Mucosa of stomach (tissue), 1 donor: ENCODE measurements around the gene IBSP.

Experiments
- H3K27me3 ChIP-seq: one replicate; pipeline ENCODE4 v1.7.0; 2013; ENCODE audit warnings: mild to moderate bottlenecking, low read length; ENCODE audit not compliant: control insufficient read depth, insufficient read depth
- H3K36me3 ChIP-seq: one replicate; pipeline ENCODE4 v1.7.0; 2013; ENCODE audit warnings: low read length; ENCODE audit not compliant: control insufficient read depth, insufficient read depth
- H3K4me1 ChIP-seq: one replicate; pipeline ENCODE4 v1.7.0; 2013; ENCODE audit warnings: mild to moderate bottlenecking, low read length; ENCODE audit not compliant: control insufficient read depth, insufficient read depth
- H3K4me3 ChIP-seq: one replicate; pipeline ENCODE4 v1.7.0; 2013; ENCODE audit warnings: low read length
- H3K9ac ChIP-seq: one replicate; pipeline ENCODE4 v1.7.0; 2013; ENCODE audit warnings: mild to moderate bottlenecking, low read length, moderate library complexity
- H3K9me3 ChIP-seq: one replicate; pipeline ENCODE4 v1.7.0; 2013; ENCODE audit warnings: mild to moderate bottlenecking, low read length, moderate library complexity; ENCODE audit not compliant: control insufficient read depth
- donor health status: Pancreatic carcinoma.

Gene IBSP

GRCh38 chr4:87839592-87839946 lies 40.2 kb downstream of the IBSP start:
- no peak overlapping the region for H3K9ac ChIP-seq
- H3K27me3 ChIP-seq: peaks cover 7% of the 10 kb centered on the region
- no peaks in the 10 kb centered on the region for H3K4me1 ChIP-seq
- H3K9me3 ChIP-seq: no peaks in the 10 kb centered on the region
- H3K4me3 ChIP-seq: no peak overlapping the region
- H3K36me3 ChIP-seq: no peaks in the 10 kb centered on the region

- Histone ChIP-seq H3K4me1 (no peaks in the 10 kb centered on the region), H3K9ac (no peak overlapping the region), H3K36me3 (no peaks in the 10 kb centered on the region)
Measured at GRCh38 chr4:87840149-87840548, 40.8 kb downstream of the IBSP start.

DNA sequence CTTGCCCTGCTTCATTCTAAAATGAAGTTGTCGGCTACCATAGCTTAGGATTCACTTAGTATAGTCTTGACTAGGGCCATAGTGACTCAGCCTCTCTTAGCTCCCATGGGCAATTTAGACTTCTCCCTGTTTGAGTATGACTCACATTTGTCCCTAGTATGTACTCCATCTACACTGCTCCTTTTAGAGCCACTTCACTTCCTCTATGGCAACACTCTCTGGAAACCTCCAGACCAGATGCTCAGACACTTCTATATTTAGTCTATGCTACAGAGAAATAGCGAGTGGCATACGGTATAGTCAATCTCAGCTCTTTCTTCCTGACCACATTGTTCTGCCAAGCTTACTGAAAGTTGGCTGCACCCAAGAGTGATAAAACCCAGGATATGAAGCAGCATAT lies 44.6 kb downstream of the IBSP start:
- Histone ChIP-seq H3K9me3 (no peaks in the 10 kb centered on the region), H3K27me3 (peaks cover 7% of the 10 kb centered on the region), H3K4me3 (no peak overlapping the region), H3K9ac (no peak overlapping the region), H3K4me1 (no peaks in the 10 kb centered on the region), H3K36me3 (no peaks in the 10 kb centered on the region)

More at GRCh38 chr4:87840149-87840548, 40.8 kb downstream of the IBSP start:
- no peaks in the 10 kb centered on the region for H3K9me3 ChIP-seq
- peaks cover 7% of the 10 kb centered on the region for H3K27me3 ChIP-seq
- no peak overlapping the region for H3K4me3 ChIP-seq

DNA sequence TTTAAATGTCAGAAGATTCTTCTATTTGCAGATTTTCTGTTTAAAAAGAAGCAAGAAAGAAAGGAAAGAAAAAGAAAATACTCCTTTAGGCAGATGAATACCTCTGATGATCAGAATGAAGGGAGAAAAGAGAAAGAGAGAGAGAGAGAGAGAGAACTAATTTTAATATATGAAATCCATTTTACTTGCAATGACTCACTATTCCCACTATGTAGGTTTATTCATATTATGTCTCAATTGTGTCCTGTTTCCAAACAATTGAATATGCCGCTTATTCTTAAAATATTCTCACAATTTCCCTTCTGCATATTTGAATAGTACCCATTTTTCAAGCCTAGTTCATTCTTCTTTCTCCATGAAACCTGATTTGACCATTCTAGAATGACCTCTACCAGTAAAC lies 45.1 kb downstream of the IBSP start:
- Histone ChIP-seq H3K9me3 (no peaks in the 10 kb centered on the region), H3K36me3 (no peaks in the 10 kb centered on the region), H3K4me1 (no peaks in the 10 kb centered on the region), H3K27me3 (peaks cover 7% of the 10 kb centered on the region), H3K9ac (no peak overlapping the region), H3K4me3 (no peak overlapping the region)

GRCh38 chr4:87846226-87846625 lies 46.9 kb downstream of the IBSP start:
- H3K9me3 ChIP-seq: no peaks in the 10 kb centered on the region
- no peaks in the 10 kb centered on the region for H3K27me3 ChIP-seq
- H3K4me3 ChIP-seq: no peak overlapping the region
- H3K9ac ChIP-seq: no peak overlapping the region
- H3K36me3 ChIP-seq: no peaks in the 10 kb centered on the region
- H3K4me1 ChIP-seq: no peaks in the 10 kb centered on the region

- Histone ChIP-seq H3K4me3 (no peak overlapping the region), H3K27me3 (no peaks in the 10 kb centered on the region), H3K4me1 (no peaks in the 10 kb centered on the region), H3K9ac (no peak overlapping the region), H3K9me3 (no peaks in the 10 kb centered on the region), H3K36me3 (no peaks in the 10 kb centered on the region)
Measured at GRCh38 chr4:87848622-87849351, 49.4 kb downstream of the IBSP start.

DNA sequence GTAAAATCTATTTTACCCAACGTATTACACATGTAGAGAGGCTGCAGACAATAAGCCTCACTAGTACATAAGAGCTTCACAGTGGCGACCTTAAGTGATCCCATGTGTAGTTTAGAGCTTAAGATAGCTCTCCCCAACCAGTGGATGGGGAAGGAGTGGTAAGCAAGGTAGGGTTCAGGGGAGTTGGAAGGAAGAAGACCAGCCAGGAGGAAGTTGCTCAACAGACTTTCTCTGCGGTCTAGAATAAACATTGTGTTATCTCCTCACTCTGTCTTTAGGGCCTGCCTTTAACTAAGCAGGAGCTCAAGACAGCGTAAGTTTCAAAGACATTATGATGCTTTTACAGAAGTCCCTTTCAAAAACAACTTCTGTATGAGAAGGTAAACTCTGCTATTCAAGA lies 50.3 kb downstream of the IBSP start:
- no peaks in the 10 kb centered on the region for H3K4me1 ChIP-seq
- no peak overlapping the region for H3K9ac ChIP-seq
- no peaks in the 10 kb centered on the region for H3K9me3 ChIP-seq
- H3K36me3 ChIP-seq: no peaks in the 10 kb centered on the region
- no peaks in the 10 kb centered on the region for H3K27me3 ChIP-seq
- H3K4me3 ChIP-seq: no peak overlapping the region

- Histone ChIP-seq H3K36me3 (no peaks in the 10 kb centered on the region), H3K4me1 (no peaks in the 10 kb centered on the region), H3K9ac (no peak overlapping the region), H3K4me3 (no peak overlapping the region), H3K27me3 (no peaks in the 10 kb centered on the region), H3K9me3 (no peaks in the 10 kb centered on the region)
Measured at GRCh38 chr4:87851332-87851731, 52.0 kb downstream of the IBSP start.

- Histone ChIP-seq H3K4me1 (no peaks in the 10 kb centered on the region), H3K36me3 (no peaks in the 10 kb centered on the region), H3K9ac (no peak overlapping the region), H3K9me3 (no peaks in the 10 kb centered on the region), H3K27me3 (no peaks in the 10 kb centered on the region), H3K4me3 (no peak overlapping the region)
Measured at GRCh38 chr4:87851953-87852352, 52.6 kb downstream of the IBSP start.

DNA sequence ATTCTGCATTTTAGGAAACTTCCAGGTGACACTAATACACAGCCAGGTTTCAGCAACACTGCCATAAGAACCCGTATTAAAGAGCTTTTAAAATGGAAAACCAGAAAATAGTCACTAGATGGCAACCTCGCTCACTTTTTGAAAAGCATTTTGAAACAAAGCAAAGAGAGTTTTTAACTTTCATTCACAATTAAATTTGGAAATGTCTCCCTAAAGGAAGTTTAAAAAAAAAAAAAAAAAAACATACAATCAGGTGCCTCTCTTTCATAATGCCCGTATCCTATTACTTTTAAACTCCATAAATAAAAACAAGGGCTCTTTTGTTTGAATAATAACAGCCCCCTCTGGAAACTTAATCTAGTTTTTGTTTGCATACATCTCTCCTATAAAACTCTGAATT lies 53.8 kb downstream of the IBSP start:
- Histone ChIP-seq H3K9me3 (no peaks in the 10 kb centered on the region), H3K4me1 (no peaks in the 10 kb centered on the region), H3K27me3 (no peaks in the 10 kb centered on the region), H3K4me3 (no peak overlapping the region), H3K36me3 (no peaks in the 10 kb centered on the region), H3K9ac (no peak overlapping the region)

DNA sequence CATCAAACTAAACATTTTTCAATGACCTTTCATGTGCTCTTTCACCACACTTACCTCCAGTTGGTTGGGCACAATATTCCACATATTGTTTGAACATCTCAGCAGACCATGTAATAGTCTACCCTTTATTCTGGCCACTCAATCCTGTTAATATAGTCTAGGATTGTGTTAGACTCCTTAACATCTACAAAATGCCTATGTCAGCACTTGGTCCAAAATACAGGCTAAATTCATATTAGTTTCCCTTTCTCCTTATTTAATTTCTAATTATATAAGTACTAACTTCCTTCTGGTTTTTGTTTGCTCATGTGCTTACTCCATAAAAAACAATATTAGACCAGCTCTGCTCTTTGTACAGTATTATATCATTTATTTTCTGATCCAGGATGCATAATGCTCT lies 54.5 kb downstream of the IBSP start:
- no peak overlapping the region for H3K9ac ChIP-seq
- H3K4me3 ChIP-seq: no peak overlapping the region
- H3K27me3 ChIP-seq: peaks cover 3% of the 10 kb centered on the region
- no peaks in the 10 kb centered on the region for H3K36me3 ChIP-seq
- H3K9me3 ChIP-seq: no peaks in the 10 kb centered on the region
- no peaks in the 10 kb centered on the region for H3K4me1 ChIP-seq

- Histone ChIP-seq H3K9ac (no peak overlapping the region), H3K4me3 (no peak overlapping the region), H3K9me3 (no peaks in the 10 kb centered on the region), H3K4me1 (no peaks in the 10 kb centered on the region), H3K27me3 (peaks cover 3% of the 10 kb centered on the region), H3K36me3 (no peaks in the 10 kb centered on the region)
Measured at GRCh38 chr4:87855559-87855958, 56.2 kb downstream of the IBSP start.

DNA sequence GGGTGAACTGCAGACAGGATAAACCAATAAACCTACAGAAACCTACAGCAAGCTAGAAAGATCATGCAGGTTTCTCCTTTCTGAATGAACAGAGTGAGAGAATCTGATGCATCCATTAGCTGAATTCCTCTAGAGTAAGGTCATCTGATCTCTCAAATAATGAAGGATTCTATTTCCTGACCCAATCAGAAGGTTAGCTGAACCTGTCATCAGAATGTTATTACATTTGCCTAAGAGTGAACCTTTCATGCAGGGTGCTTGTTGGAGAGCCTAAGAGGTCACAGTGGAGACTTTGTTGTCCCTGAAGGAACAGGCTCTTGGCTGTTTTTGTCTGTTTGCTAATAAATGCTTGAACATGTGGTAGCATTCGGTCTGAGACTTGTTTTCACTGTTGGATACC lies 57.5 kb downstream of the IBSP start:
- Histone ChIP-seq H3K4me3 (no peak overlapping the region), H3K4me1 (no peaks in the 10 kb centered on the region), H3K9me3 (no peaks in the 10 kb centered on the region), H3K27me3 (peaks cover 3% of the 10 kb centered on the region), H3K36me3 (no peaks in the 10 kb centered on the region), H3K9ac (no peak overlapping the region)
